HG02973 (cell line): Measurements from ENCODE around the gene SLC12A8.

Source experiments
- ATAC-seq: cut with Tn5 transposase; IDR thresholded peaks from one replicate; pipeline ENCODE4 v1.9.1; 2021; ENCODE audit warnings: moderate library complexity; ENCODE audit not compliant: unreplicated experiment

SLC12A8 gene

GRCh38 chr3:125160606-125161371, 51.8 kb downstream of the SLC12A8 start:
- ATAC-seq, result no peak

- ATAC-seq, result no peak
Observed at GRCh38 chr3:125157183-125157582, 55.4 kb downstream of the SLC12A8 start.

- ATAC-seq, result no peak
Observed at GRCh38 chr3:125156456-125156855, 56.1 kb downstream of the SLC12A8 start.

- ATAC-seq, result peak; percentile 41
Observed at GRCh38 chr3:125154800-125155269, 57.7 kb downstream of the SLC12A8 start.

- ATAC-seq, result no peak
Observed at GRCh38 chr3:125154110-125154509, 58.4 kb downstream of the SLC12A8 start.

GRCh38 chr3:125152951-125153350, 59.6 kb downstream of the SLC12A8 start:
- ATAC-seq, result no peak

- no peak for ATAC-seq
Observed at GRCh38 chr3:125151916-125152315, 60.6 kb downstream of the SLC12A8 start.

- ATAC-seq, result no peak
Observed at GRCh38 chr3:125151442-125151817, 61.1 kb downstream of the SLC12A8 start.

GRCh38 chr3:125150525-125151441, 61.8 kb downstream of the SLC12A8 start:
- no peak for ATAC-seq

GRCh38 chr3:125149462-125149861, 63.1 kb downstream of the SLC12A8 start:
- no peak for ATAC-seq

- no peak for ATAC-seq
Observed at GRCh38 chr3:125148836-125149235, 63.7 kb downstream of the SLC12A8 start.

- ATAC-seq, result no peak
Observed at GRCh38 chr3:125148016-125148812, 64.3 kb downstream of the SLC12A8 start.

- peak; percentile 17 for ATAC-seq
Observed at GRCh38 chr3:125147491-125147820, 65.1 kb downstream of the SLC12A8 start.

GRCh38 chr3:125146626-125147490, 65.7 kb downstream of the SLC12A8 start:
- ATAC-seq, result peak; percentile 37

GRCh38 chr3:125145751-125146475, 66.6 kb downstream of the SLC12A8 start:
- ATAC-seq, result no peak

GRCh38 chr3:125144653-125145314, 67.8 kb downstream of the SLC12A8 start:
- ATAC-seq, result no peak

- no peak for ATAC-seq
Observed at GRCh38 chr3:125143982-125144652, 68.4 kb downstream of the SLC12A8 start.

- no peak for ATAC-seq
Observed at GRCh38 chr3:125143538-125143937, 69.0 kb downstream of the SLC12A8 start.
